Superior temporal gyrus (tissue), 1 donor: Measurements from ENCODE around the gene MLC1.

Experiments
- DNase-seq: peaks from one replicate; pipeline ENCODE4 v3.0.0-alpha.2; 2016; ENCODE audit errors: extremely low spot score

MLC1 gene

DNA sequence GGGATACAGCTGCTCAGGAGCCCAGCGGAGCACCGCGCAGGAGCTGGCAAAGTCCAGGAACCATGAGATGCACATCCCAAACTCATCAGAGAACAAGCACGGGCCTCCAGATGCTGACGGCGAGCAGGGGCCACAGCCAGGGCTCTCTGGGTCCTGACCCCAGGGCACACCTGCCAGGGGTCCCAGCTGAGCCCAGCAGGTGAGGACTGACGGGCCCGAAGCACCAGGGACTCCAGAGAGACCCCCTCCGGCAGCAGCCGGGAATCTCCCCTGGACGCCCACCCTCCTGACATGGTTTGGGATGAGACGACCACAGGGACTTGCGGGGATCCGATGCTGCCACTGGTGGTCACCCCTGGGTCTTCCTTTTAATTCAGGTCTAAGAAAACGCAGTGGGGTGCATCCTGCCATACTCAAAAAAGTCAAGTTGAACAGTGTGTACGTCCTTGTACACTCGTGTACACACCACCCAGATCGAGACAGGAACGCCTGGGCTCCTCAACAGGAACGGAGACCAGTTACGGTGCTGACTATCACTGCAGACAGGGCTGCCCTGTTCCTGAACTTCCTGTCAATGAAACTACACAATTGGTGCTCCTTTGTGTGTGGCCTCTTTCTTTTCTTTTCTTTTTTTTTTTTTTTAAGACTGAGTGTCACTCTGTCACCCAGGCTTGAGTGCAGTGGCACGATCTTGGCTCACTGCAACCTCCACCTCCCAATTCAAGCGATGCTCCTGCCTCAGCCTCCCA, 49.1 kb downstream of the MLC1 start:
- no peak for DNase-seq

DNA sequence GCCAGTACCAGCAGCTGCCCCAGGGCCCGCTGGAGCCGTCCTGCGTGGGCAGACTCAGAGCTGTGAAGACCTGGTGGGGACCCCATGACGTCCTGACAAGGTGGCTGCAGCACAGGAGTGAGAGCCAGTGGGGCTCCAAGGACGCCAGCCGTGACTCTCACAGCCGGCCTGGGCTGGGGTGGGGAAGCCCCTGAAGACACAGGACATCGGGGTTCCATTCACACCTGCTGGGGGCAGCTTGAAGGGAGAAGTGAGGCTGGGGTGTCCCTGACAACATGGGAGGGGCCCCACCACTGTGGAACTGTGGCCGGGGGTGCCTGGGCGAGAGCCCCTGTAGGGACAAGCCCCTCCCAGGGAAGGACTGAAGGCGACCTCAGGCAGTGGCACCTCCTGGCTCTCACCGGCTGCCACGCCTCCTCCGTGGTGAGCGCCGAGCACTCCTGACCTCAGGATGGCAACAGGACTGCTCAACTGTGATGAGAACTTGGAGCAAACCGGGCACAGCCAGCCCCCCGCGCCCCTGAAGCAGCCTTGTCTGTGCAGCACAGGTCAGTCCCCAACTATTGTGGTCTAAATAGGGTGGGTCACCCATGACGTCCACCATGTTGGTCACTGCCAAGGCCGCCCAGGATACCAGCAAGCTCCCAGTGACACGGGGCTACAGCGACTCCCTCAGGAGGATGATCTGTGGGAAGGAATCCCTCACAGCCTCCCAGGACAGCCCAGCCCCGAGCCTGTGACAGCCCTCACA, 49.9 kb downstream of the MLC1 start:
- DNase-seq, result no peak

DNA sequence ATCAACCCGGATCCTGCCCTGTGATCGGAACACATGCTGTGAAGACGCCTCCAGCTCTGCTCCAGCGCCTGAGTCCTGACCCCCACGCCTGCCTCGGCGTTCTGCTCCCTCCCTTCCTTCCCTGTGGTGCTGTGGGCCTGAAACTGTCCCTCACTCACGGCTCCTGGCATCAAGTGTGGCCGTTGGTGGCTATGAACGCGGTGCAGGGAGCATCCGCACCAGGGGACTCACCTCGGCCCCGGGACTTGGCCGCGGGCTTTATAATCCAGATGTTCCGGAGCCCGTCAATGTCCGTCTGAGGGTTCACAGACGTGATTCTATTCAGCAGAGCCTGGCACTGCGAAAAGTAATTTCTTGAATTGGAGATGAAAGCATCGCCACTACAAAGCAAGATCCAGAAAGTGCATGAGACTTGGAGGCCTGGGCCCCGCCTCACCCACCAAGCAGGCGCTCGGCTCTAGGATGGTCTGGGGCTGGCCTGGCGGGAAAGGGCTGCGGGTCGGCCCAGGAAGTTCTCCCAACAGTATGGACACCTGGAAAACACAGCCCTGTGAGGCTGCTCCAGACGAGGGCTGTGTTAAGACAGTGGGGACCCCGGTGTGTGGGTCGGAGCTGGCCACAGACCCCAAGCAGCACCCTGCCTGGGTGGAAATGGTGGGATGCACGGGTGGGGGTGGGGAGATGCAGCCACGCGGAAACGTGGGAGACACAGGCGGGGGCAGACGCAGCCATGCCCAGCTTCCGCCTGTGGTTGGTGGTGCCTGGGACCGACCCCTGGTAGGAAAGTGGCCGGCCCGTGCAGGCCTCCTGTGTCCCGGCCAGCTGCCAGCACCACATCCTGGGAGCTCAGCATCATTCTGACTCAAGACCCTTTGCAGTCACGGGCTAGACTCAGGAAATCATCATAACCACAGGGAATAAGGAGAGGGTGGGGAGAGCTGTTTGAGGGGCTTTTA, 50.8 kb downstream of the MLC1 start:
- DNase-seq, result no peak

DNA sequence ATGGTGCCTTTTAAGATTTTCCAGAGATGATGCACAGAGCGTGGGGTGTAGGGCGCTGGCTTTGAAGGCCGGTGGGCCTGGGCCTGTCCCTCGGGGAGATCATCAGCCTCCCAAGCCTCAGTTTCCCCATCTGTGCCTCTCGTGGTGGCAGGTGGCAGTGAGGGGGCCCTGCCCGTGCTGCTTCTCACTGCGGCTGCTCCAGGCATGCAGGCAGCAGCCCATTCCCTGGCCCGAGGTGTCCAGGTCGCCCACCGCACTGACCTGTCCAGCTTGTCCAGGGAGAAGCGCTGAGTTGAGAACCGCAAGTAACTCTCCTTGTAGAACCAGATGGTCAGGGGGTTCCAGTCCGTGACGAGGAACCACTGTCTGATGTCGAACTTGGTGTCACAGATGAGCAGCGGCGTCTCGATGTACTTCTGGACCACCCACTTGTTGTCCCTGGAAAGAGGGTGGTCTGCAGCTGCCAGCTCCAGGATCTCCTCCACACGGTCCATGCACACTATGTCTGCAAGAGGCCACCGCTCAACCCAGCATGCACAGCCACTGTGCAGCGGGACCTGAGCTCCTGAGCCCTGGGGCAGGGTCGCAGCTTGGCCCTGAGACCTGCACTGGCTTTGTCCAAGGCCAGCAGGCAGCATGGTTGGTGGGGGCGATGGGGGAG, 52.2 kb downstream of the MLC1 start:
- no peak for DNase-seq

DNA sequence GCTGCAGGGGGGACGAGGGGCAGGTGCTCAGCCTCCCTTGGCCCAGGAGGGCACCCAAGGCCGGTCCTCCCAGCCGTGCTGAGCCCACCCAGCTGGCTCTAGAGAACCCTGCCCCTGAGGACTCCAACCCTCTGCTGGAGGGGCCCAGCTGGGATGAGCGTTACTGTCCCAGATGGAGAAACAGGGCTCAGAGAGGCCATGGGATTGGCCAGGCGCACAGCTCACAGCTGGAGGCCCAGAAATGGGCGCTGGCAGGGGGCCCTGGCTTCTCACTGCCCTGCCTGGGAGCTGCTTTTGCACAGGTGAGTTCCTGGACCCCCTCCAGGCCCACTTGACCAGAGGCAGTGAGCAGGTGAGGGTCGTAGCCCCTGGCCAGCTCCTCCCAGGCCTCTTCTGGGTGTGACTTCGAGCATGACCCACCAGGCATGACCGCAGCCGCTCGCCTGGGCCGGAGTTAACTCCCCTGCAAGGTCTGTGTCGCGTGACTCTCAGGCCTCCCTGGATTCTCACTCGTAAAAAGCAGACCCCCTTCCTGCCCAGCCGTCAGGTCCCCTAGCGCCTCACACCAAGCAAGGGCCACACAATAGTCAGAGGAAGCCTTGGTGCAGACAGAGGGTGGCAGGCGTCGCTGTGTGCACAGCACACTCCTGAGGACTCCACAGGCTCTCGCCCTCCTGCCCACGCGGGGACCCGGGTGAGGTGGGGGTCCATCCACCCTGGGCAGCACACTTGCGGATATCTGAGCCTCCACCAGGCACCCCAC, 52.9 kb downstream of the MLC1 start:
- DNase-seq, result no peak

DNA sequence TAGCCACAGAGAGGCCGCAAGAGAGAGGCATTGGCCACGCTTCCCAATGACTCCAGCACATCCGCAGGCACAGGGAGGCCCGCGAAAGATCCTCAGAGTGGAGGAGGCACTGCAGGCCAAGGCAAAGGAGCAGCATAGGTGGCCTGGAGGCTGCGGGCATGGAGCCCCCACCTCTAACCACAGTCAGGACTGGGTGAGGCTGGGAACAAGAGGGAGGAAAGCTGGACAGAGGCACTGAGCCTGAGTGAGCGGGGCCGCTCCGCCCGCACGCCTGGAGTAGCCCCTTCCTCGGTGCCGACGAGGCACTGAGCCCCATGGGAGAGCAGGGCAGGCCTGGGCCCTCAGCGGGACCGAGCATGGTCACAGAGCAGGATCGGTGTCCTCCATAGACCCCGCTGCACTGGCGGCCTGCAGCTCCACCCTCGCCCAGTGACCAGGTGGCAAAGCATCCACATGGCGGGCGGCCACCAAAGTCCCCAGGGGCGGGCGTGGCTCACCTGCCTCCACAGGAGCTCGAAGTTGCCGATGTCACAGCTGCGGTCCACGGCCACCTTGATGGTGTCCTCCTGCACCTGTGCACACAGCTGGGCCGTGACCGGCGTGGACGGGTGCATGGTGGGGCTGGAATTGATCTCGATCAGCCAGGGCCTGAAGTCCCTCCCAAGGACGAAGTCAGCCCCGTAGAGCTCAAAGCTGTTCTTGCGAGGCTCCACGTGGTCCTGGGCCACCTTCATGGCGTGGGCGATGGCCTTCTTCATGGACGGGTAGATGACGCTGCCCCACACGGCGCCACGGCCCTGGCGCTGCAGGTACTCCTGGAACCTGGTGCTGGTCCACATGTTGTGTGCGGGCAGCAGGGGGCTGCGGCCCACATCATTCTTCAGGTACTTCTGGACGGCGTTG, 53.8 kb downstream of the MLC1 start:
- no peak for DNase-seq

- peak; percentile 58 for DNase-seq
These were observed 54.7 kb downstream of the MLC1 start for GRCh38 chr22:50030297-50031188.

GRCh38 chr22:50027639-50028537, 57.3 kb downstream of the MLC1 start:
- DNase-seq, result no peak

DNA sequence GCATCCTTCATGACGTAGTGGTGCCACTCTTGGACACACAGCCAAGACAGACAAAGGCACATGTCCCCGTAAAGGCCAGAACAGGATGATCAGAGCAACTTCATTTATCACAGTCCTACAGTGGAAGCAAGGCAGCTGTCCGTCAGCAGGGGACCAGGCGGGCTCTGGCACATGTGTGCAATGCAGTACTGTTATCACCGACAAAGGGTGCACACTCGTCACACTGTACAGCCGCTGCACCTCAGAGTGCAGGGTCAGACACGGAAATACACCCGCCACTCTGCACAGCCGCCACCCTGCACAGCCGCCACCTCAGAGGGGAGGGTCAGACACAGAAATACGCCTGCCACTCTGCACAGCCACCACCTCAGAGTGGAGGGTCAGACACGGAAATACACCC, 59.2 kb downstream of the MLC1 start:
- DNase-seq, result no peak

DNA sequence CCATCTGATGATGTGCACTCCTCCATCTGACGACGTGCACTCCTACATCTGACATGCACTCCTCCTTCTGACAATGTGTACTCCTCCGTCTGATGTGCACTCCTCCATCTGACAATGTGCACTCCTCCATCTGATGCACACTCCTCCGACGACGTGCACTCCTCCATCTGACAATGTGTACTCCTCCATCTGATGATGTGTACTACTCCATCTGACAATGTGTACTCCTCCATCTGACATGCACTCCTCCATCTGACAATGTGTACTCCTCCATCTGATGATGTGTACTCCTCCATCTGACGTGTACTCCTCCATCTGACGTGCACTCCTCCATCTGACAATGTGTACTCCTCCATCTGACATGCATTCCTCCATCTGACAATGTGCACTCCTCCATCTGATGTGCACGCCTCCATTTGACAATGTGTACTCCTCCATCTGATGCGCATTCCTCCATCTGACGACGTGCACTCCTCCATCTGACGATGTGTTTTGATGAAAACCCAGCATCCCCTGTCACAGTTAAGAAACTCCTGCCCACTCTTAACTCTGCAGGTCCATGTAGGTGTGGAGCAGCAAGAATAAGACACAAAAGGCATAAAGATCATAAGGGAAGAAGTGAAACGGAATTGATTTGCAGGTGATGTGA, 62.9 kb downstream of the MLC1 start:
- no peak for DNase-seq

DNA sequence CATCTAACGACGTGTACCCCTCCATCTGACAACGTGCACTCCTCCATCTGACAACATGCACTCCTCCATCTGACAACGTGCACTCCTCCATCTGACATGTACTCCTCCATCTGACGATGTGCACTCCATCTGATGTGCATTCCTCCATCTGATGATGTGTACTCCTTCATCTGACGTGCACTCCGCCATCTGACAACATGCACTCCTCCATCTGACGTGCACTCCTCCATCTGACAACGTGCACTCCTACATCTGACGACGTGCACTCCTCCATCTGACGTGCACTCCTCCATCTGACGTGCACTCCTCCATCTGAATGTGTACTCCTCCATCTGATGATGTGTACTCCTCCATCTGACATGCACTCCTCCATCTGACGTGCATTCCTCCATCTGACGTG, 64.6 kb downstream of the MLC1 start:
- DNase-seq, result no peak

GRCh38 chr22:50019316-50019715, 65.9 kb downstream of the MLC1 start:
- no peak for DNase-seq

- DNase-seq, result no peak
These were observed 66.5 kb downstream of the MLC1 start for GRCh38 chr22:50018608-50019285.

DNA sequence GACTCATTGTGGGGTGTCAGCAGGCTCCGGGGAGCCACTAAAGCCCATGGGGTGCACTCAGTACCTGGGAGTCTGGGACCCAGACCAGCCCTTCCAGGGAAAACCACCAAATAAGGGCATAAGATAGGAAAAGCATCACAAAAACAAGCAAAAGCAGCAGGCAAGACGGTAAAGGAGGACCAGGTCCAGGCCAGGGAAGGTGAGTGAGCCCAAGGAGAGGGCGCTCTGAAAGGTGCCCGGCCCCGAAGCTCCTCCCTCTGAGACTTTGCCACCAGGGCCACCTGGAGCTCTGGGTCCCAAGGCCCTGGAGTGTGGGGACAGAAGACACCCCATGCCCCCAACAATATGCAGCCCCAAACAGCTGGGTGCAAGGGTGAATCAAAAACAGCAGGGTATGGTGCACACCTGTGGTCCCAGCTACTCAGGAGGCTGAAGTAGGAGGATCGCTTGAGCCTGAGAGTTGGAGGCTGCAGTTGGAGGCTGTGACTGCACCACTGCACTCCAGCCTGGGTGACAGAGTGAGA, 67.5 kb downstream of the MLC1 start:
- DNase-seq, result no peak

DNA sequence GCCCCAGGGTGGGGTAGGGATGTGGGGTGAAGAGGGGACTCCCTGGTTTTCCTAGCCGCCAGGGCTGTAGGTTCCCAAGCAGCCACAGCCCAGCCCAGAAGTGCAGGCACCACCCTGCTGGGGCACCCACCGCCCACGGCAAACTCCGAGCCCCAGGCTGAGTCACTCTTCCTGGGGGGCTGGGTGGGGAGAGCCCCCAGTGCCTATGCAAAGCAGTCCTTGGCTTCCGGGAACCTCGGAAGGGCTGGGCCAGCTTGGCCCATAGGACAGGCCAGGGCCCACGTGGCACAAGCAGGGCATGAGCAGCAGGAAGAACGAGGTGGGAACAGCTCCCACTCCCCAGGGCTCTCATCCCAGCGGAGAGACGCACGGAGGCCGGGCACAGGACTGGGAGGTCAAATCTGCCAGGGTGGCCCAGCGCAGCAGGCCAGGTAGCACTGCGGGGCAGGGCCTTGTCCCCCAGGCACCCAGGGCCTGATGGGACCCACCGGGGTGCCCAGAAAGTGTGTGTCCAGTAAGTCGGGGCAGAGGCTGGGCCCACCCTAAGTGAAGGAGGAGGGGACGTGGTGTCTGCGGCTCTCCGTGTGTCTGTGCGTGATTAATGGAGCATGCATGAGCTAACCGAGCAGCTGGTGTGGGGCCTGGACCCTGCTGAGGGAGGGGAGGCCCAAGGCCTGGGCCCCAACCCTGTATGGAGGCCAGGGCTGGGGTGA, 68.1 kb downstream of the MLC1 start:
- no peak for DNase-seq
